MM.1S (cell line): ENCODE results near the gene MSRB3.

Experiments used
- CTCF ChIP-seq: fragments of 300-600 bp; sonication (generic); IDR thresholded peaks from 2 replicates; pipeline ENCODE4 v1.5.1; 2016; ENCODE audit warnings: antibody characterized with exemption, low read length, mixed read lengths
- EZH2 ChIP-seq: fragments of 300-600 bp; sonication (generic); optimal IDR thresholded peaks from 2 replicates; pipeline ENCODE3; 2017; ENCODE audit warnings: low read depth, mild to moderate bottlenecking, antibody characterized with exemption, low read length, mixed read lengths
- EZH2phosphoT487 ChIP-seq: fragments of 300-600 bp; sonication (generic); IDR thresholded peaks from 2 replicates; pipeline ENCODE4 v1.6.1; 2018; ENCODE audit warnings: antibody characterized with exemption, low read length

GRCh38 chr12:65248656-65249633, 29.5 kb upstream of the MSRB3 start:
- no peak for TF ChIP-seq CTCF
- no peak for TF ChIP-seq EZH2
- TF ChIP-seq EZH2phosphoT487: no peak
